OCI-M2 (cell line): Measurements from ENCODE around the gene AAGAB.
"Not testable (repeated sequence)": the region's sequence is repeated elsewhere in the genome, so short reads cannot be mapped to it uniquely, and the experiment has no call there.

Source experiments
- DNase-seq: peaks from one replicate; lab custom pipeline; 2025; ENCODE audit not compliant: unreplicated experiment; lab: John Stamatoyannopoulos, UW

AAGAB gene

GRCh38 chr15:67254238-67255175 lies at the start of gene AAGAB, which contains the start of gene IQCH:
Gene AAGAB, minus strand, starts transcription at chr15:67254661. Its CDS starts 30 bp downstream, at chr15:67254631.
Gene IQCH, plus strand, starts transcription at chr15:67254786. Its CDS starts 111 bp downstream, at chr15:67254897.
- DNase-seq = peak; percentile 72

DNA sequence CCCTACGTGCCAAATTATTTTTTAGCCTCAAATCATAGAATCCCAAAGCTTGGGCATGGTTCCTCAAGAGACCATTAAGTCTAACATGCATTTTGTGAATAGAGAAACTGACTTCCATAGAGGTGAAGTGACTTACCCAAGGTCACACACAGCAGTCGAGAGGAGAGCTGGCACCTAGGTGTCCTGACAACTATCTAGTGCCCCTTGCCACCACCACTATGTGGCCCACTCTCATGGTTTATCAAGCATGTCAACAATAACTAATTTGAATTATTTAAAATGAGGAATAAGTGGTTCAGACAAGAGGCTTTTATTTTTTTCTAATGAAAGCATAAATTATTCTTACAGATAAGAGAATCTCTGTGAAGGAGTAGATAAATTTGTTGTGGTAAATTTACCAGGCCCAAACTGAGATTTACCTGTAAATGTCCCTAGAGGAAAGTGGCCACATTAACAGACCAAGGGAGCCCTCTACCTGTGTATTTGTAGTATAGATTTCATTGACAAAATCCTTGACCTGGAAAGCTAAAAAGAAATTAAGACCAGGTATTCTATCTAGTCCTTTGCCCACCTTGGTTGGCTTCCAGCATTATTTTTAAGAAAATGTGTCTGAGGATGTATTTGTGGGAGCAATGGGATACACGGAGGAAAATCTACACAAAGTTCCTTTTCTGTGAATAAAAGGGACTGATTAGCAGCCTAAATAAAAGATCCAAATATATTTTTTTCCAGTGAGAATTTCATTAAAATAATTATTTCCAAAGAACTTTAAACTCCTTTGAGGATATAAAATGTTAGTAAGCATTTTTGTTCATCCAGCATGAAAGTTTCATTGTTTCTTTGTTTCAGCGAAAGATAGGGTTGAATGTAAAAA lies 49.3 kb upstream of the AAGAB start:
- DNase-seq = no peak

- DNase-seq = no peak
Observed at GRCh38 chr15:67300266-67301025, 46.0 kb upstream of the AAGAB start.

DNA sequence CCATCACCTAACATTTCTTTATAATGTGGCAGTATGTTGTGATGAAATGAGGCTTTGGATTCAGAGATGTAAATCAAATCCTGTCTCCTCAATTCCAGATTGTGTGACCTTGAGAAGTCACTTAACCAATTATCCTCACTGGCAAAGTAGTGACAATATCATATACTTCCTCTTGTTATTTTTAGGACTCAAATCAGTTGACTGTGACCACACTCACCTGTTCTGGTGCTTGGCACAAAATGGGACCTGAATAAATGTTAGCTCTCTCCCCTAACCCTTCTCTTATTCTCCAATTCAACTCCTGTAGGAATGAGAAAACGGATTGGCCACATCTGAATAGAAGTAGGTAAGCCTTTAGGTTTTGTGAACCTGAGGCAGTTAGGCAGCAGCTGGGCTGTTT lies 42.2 kb upstream of the AAGAB start:
- no peak for DNase-seq

DNA sequence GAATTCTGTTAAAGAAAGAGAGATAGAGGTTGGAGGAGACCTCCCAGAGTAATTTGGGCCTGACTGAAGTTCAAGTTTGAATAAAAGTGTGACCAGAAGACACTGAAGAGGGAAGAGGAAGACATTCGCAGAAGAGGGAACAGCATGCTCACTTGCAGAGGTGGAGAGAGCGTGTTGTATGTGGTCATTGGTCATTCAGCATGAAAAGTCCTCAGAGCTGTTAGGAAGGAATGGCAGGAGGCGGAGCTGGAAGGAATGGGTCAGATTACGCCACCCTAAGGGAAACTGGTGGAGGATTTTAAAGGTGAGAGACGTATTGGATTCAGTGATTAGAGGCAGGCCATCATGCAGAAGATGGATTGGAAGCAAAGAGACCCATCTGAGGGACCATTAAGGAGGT lies 41.7 kb upstream of the AAGAB start:
- no peak for DNase-seq

GRCh38 chr15:67290319-67290718 lies 35.9 kb upstream of the AAGAB start:
- DNase-seq = no peak

DNA sequence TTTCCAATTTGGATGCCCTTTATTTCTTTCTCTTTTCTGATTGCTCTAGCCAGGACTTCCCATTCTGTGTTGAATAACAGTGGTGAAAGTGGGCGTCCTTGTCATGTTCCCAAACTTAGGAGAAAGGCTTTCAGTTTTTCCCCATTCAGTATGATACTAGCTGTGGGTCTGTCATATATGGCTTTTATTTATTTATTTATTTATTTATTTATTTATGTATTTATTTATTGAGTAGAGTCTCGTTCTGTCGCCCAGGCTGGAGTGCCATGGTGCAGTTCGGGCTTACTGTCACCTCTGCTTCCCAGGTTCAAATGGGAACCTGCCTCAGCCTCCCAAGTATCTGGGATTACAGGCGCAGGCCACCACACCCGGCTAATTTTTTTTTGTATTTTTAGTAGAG lies 31.9 kb upstream of the AAGAB start:
- not testable (repeated sequence) for DNase-seq

DNA sequence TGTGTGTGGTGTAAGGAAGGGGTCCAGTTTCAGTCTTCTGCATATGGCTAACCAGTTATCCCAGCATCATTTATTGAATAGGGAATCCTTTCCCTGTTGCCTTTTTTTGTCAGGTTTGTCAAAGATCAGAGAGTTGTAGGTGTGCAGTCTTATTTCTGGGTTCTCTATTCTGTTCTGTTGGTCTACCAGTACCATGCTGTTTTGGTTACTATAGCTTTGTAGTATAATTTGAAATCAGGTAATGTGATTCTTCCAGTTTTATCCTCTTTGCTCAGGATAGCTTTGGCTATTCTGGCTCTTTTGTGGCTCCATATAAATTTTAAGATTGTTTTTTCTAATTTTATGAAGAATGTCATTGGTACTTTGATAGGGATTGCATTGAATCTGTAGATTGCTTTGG lies 31.2 kb upstream of the AAGAB start:
- DNase-seq = not testable (repeated sequence)

DNA sequence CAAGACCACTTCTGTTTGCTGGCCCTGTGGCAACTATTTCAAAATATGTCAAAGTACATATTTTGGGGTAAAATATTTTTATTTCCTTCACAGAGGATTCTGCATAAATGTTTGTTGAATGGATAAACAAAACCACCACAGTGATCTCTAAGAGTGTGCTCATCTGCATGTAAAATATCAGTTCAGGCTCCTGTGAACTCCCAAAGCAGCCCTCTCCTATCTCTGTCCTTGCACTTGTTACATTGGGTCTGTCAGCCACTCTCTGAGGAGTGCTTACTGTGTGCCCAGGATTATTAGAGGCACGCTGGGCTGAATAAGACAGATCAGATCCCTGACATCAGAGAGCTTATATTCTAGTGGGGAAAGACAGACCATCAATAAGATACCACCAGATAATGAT lies 27.3 kb upstream of the AAGAB start:
- DNase-seq = no peak

DNA sequence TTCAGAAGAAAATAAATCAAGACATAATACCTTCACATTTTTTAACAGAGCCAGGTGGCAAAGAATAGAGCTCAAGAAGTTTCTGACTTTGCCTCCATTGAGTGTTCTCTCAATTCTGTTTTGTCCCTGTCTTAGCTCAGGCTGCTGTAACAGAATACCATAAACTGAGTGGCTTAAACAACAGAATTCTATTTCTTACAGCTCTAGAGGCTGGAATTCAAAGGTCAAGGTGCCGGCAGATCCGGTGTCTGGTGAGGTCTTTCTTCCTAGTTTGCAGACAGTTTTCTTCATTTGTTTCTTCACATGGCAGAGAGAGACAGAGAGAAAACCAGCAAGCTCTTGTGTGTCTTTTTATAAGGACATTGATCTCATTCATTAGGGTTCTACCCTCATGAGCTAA lies 25.8 kb upstream of the AAGAB start:
- no peak for DNase-seq

GRCh38 chr15:67276666-67277065 lies 22.2 kb upstream of the AAGAB start:
- DNase-seq = no peak

- no peak for DNase-seq
Observed at GRCh38 chr15:67274236-67274635, 19.8 kb upstream of the AAGAB start.

- no peak for DNase-seq
Observed at GRCh38 chr15:67267951-67268941, 13.8 kb upstream of the AAGAB start.

DNA sequence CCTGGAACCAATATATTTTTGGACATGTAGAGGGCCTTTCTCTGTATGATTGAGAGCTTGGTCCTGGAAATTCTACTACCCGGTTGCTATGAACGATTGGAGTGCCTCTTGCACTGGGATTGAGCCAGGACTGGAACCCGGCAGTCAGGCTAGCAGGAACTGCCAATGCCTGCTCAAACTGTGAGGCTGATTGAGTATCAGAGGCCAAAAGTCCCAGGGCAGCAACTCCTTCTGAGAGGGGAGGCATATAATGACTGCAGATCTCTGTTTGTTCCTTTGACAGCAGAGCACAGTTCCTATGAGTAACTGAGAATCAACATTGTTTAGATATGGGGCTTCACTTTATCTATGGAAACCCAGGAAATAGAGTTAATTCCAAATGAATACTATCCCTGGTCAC lies 13.0 kb upstream of the AAGAB start:
- DNase-seq = no peak

- no peak for DNase-seq
Observed at GRCh38 chr15:67266870-67267269, 12.4 kb upstream of the AAGAB start.

DNA sequence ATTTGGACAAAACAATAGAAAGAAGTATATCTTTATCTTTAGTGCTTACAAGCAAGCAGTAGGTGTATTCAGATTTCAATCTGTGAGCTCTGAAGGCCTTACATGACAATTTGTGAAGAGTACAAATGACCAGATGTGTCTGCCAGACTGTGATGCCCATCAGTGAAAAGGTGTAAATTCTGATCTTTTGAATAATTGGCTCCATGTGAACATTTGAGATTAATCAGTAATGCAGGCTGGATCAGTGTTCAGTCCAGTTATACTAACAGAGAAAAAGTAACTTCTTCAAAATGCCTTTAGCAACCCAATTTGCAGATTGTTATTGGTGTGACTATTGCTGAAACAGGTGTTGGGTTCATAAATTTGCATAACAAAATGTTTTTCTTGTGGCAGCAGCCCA lies 5.3 kb upstream of the AAGAB start:
- no peak for DNase-seq

DNA sequence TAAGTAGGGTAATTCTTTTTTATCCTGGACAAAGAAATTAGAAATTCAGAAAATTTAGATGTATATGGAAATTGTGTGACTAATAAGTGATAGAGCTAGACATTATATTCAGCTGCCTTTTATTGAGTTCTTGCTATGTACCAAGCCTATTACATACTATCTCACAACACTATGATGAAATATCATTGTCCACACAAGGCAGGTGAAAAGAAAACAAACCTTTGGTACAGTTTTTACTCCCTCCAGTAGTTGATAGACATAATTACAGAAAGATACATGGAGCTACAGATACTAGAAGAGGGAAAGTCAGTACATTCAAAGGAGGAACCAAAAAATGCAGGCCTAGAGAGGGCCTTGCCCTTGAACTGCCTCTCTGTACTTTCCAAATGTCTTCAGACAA lies 4.9 kb upstream of the AAGAB start:
- no peak for DNase-seq

DNA sequence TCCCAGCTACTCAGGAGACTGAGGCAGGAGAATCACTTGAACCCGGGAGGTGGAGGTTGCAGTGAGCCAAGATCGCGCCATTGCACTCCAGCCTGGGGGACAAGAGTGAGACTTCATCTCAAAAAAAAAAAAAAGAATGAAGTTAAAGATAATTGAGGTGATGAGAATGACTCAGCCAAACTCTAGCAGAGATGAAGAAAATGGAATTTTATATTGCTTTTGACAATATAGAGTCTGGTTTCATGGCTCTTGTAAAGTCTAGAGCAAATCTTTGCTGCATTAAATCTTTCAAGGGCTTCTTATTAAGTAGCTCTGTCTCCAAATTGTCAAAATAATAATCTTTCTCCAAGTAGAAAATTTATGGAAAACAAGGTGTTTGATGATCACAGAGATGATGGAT lies 4.0 kb upstream of the AAGAB start:
- not testable (repeated sequence) for DNase-seq

GRCh38 chr15:67256051-67256450 lies 1.6 kb upstream of the AAGAB start:
- no peak for DNase-seq
